ENCODE measurements around the gene COL6A2.

Gene COL6A2

GRCh38 chr21:46096596-46097335 lies 1.1 kb upstream of the COL6A2 start:
- in situ Hi-C loops (cut with MboI; ENCODE audit: low sequenced_read_pairs, unreplicated experiment), result no loop called here
- TF ChIP-seq, protein P1, sequence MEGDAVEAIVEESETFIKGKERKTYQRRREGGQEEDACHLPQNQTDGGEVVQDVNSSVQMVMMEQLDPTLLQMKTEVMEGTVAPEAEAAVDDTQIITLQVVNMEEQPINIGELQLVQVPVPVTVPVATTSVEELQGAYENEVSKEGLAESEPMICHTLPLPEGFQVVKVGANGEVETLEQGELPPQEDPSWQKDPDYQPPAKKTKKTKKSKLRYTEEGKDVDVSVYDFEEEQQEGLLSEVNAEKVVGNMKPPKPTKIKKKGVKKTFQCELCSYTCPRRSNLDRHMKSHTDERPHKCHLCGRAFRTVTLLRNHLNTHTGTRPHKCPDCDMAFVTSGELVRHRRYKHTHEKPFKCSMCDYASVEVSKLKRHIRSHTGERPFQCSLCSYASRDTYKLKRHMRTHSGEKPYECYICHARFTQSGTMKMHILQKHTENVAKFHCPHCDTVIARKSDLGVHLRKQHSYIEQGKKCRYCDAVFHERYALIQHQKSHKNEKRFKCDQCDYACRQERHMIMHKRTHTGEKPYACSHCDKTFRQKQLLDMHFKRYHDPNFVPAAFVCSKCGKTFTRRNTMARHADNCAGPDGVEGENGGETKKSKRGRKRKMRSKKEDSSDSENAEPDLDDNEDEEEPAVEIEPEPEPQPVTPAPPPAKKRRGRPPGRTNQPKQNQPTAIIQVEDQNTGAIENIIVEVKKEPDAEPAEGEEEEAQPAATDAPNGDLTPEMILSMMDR (IDR thresholded peaks at IDR 0.05; ENCODE audit: borderline replicate concordance, control extremely low read depth, extremely low read depth, insufficient read depth, missing control alignments), result no peak
- peak; percentile 22 for DNase-seq (ENCODE audit: low spot score)

- TF ChIP-seq, protein P1 (IDR thresholded peaks at IDR 0.05; ENCODE audit: borderline replicate concordance, control extremely low read depth, extremely low read depth, insufficient read depth, missing control alignments), result no peak
- in situ Hi-C loops (cut with MboI; ENCODE audit: low sequenced_read_pairs, unreplicated experiment), result no loop called here
- peak; percentile 41 for DNase-seq (ENCODE audit: low spot score)
Observed at GRCh38 chr21:46098303-46099141, 610 bp downstream of the COL6A2 start.

DNA sequence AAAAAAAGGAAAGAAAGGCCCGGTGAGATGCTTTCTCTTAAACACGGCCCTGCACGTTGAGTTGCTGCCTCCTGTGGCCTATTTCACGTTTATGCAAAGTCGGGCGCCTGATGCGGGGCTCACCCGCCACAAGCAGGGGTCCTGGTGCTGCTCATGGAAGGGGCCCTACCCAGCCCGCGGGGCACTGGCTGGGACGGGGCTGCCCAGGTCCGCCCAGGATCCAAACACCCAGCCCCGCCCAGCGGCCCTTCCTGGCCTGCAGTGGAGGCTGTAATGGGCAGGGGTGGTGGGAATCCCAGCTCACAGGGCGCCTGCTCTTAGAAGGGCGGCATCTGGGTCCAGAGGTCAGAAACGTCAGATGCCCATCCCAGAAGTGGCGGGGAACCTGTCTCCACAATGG lies 1.6 kb downstream of the COL6A2 start:
- in situ Hi-C loops (cut with MboI; ENCODE audit: low sequenced_read_pairs, unreplicated experiment), result no loop called here
- DNase-seq (ENCODE audit: low spot score), result peak; percentile 20
- TF ChIP-seq, protein P1 (IDR thresholded peaks at IDR 0.05; ENCODE audit: borderline replicate concordance, control extremely low read depth, extremely low read depth, insufficient read depth, missing control alignments), result no peak

GRCh38 chr21:46100020-46100419 lies 2.1 kb downstream of the COL6A2 start:
- TF ChIP-seq, protein P1 (IDR thresholded peaks at IDR 0.05; ENCODE audit: borderline replicate concordance, control extremely low read depth, extremely low read depth, insufficient read depth, missing control alignments), result no peak
- in situ Hi-C loops (cut with MboI; ENCODE audit: low sequenced_read_pairs, unreplicated experiment), result no loop called here

GRCh38 chr21:46100426-46100825 lies 2.5 kb downstream of the COL6A2 start:
- TF ChIP-seq, protein P1 (IDR thresholded peaks at IDR 0.05; ENCODE audit: borderline replicate concordance, control extremely low read depth, extremely low read depth, insufficient read depth, missing control alignments), result no peak
- in situ Hi-C loops (cut with MboI; ENCODE audit: low sequenced_read_pairs, unreplicated experiment), result no loop called here
- no peak for DNase-seq (ENCODE audit: low spot score)

More at GRCh38 chr21:46100020-46100419, 2.1 kb downstream of the COL6A2 start:
- no peak for DNase-seq (ENCODE audit: low spot score)

GRCh38 chr21:46100906-46101305 lies 3.0 kb downstream of the COL6A2 start:
- no peak for DNase-seq (ENCODE audit: low spot score)
- TF ChIP-seq, protein P1 (IDR thresholded peaks at IDR 0.05; ENCODE audit: borderline replicate concordance, control extremely low read depth, extremely low read depth, insufficient read depth, missing control alignments), result no peak
- in situ Hi-C loops (cut with MboI; ENCODE audit: low sequenced_read_pairs, unreplicated experiment), result no loop called here
